ENCODE measurements around the gene ASXL3.

GRCh38 chr18:33541316-33541715 is 36.7 kb upstream of the ASXL3 start:
- TF ChIP-seq CTCF (IDR thresholded peaks at IDR 0.05 in 2 of 3, conservative IDR thresholded peaks at IDR 0.05 in 1 of 3; ENCODE audit: borderline replicate concordance in 1 of 3, insufficient read depth in 1 of 3, low read depth in 2 of 3, low read length in 2 of 3) (no peak), REST (IDR thresholded peaks at IDR 0.05; ENCODE audit: low read depth) (no peak), EGR1 (IDR thresholded peaks at IDR 0.05; ENCODE audit: low read depth) (no peak), EZH2 (IDR thresholded peaks at IDR 0.05) (no peak), POLR2A (IDR thresholded peaks at IDR 0.05; ENCODE audit: borderline replicate concordance, extremely low read depth, insufficient read depth, insufficient read length) (no peak), YY1 (IDR thresholded peaks at IDR 0.05; ENCODE audit: extremely low read depth, insufficient replicate concordance, low read depth, low read length) (no peak), JUND (IDR thresholded peaks at IDR 0.05) (no peak), SP1 (IDR thresholded peaks at IDR 0.05; ENCODE audit: low read depth) (no peak), MAX (IDR thresholded peaks at IDR 0.05) (no peak), ATF3 (IDR thresholded peaks at IDR 0.05) (no peak), POLR2AphosphoS5 (IDR thresholded peaks at IDR 0.05; ENCODE audit: low read depth, low read length) (no peak), EZH2phosphoT487 (IDR thresholded peaks at IDR 0.05; ENCODE audit: borderline replicate concordance) (no peak), SIN3A (IDR thresholded peaks at IDR 0.05; ENCODE audit: low read depth) (no peak), ZBTB33 (IDR thresholded peaks at IDR 0.05; ENCODE audit: extremely low read depth, insufficient replicate concordance, low read length) (no peak)

All from HCT116 (cell line).